GM18909 (cell line): ENCODE data around the gene HSBP1L1.
"Not testable (repeated sequence)": the region's sequence is repeated elsewhere in the genome, so short reads cannot be mapped to it uniquely, and the experiment has no call there.

Experiments used
- ATAC-seq: cut with Tn5 transposase; IDR thresholded peaks from one replicate; pipeline ENCODE4 v1.9.1; 2021; ENCODE audit warnings: mild to moderate bottlenecking; ENCODE audit not compliant: unreplicated experiment, poor library complexity

The HSBP1L1 gene

DNA sequence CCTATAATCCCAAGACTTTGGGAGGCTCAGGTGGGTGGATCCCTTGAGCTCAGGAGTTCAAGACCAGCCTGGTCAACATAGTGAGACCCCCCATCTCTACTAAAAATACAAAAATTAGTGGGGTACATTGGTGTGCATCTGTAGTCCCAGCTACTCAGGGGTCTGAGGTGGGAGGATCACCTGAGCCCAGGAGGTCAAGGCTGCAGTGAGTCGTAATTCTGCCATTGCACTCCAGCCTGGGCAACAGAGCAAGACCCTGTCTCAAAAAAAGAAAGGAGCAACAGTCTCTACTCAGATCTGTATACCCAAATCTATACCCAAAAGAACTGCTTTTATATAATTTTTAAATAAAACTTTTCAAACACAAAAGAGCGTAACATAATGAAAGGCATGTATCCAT, 5.5 kb upstream of the HSBP1L1 start:
- no peak for ATAC-seq

DNA sequence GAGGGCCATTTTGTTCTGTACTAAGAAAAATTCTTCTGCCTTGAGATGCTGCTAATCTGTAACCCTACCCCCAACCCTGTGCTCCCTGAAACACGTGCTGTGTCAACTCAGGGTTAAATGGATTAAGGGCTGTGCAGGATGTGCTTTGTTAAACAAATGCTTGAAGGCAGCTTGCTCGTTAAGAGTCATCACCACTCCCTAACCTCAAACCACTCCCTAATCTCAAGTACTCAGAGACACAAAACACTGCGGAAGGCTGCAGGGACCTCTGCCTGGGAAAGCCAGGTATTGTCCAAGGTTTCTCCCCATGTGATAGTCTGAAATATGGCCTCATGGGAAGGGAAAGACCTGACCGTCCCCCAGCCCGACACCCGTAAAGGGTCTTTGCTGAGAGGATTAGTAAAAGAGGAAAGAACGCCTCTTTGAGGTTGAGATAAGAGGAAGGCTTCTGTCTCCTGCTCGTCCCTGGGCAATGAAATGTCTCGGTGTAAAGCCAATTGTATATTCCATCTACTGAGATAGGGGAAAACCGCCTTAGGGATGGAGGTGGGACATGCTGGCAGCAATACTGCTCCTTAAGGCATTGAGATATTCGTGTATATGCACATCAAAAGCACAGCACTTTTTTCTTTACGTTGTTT, 4.2 kb upstream of the HSBP1L1 start:
- ATAC-seq = not testable (repeated sequence)

DNA sequence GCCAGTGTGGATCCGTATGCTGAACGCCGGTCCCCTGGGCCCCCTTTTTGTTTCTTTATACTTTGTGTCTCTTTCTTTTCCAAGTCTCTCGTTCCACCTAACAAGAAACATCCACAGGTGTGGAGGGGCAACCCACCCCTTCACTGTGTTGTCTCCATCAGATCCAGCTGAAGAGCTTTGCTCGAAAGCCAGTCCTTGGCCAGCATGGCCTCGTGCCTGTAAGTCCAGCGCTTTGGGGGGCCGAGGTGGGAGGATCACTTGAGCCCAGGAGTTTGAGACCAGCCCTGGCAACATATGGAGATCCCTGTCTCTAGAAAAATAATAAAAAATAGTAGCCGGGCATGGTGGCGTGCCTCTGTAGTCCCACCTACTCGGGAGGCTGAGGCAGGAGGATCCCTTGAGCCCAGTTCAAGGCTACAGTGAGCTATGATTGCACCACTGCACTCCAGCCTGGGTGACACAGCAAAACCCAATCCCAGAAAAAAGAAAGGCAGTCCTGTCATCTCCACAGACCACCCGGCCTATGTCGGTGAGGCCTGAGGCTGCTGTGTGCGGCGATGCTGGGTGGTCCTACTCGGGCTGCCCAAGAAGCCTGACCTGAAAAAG, 3.4 kb upstream of the HSBP1L1 start:
- no peak for ATAC-seq

DNA sequence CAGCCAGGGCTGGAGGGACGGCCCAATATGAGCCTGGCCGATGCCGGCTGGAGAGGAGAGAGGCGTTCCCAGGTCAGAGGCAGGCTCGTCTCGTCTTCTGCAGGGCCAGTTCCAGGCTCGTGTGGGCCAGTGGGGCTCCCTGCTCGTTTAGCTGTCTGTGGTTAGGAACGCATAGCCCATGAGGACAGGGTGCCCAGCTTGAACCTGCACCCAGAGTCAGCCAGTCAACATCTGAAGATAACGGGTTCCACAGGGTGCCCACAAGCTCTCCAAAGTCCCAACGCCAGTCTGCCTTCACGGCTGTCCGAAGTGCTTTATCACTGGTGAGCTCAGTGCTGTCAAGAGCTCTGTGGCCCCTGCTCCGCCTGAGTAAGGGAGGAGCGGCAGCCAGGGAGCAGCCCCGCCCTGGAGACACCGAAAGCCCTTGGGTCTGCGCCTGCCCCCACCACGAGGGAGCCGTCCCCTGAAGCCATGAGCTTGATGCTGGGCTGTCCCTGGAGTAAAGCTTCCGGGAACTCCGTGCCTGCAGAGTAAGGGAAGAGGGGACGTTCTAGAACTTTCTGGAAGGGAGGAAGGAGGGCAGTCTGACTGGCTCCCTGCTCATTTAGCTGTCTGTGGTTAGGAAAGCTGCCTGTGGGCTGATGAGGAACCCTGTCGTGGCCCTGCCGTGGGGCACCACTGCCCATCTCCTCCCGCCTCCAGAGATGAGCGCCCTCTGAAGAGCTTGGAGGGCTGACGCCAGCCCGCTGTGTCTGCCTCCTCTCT, 2.7 kb upstream of the HSBP1L1 start:
- no peak for ATAC-seq

DNA sequence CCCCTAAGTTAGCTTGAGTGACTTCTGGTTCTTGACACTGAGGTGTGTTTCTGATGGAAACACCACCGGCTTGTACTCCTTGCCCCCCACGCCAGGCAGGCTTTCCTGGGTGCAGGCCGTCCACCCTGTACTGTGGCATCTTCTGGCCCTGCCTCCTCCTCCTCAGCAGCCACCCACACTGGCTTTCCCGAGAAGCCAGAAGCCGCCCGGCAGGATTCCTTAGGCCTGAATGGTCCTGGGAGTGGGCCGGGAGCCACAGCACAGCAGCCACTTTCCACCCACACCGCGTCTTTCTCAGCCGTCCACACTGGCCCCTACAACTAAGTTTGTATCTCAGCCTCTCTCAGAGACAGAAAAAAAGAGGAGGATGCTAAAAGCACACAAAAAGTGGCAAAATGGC, 2.1 kb upstream of the HSBP1L1 start:
- ATAC-seq = no peak

DNA sequence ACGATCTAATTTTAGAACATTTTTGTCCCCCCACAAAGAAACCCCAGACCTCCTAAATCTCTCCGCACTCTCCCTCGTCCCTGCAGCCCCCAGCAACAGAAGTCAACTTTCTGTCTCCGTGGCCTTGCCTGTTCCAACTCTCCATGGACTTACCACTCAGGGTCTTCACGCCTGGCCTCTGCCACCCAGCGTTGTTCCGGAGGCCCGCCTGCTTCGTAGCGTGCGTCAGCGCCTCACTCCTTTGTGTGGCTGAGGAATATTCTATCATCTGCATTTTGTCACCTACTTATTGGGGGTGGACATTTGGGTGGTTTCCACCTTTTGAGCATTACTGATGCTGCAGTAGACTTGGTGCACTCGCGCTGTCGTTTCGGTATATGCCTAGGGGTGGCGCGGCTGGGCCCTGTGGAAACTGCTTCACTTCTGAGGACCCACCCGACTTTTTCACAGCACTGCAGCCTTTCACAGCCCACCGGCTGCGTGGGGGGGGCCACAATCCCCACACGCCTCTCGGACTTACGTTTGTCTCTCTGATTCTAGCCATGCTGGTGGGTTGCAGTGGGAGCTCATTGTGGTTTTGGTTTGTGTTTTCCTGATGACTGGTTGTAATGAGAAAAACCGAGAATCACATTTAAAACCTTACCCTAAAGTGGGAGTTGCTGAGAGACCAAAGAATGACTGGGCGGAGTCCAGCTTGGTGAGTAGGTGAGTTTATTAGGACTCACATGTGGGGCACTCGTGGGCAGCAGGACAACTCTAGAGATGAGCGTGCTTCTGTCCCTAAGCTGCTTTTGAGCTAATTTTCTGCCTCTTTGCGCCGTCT, 1.4 kb upstream of the HSBP1L1 start:
- peak; percentile 56 for ATAC-seq

DNA sequence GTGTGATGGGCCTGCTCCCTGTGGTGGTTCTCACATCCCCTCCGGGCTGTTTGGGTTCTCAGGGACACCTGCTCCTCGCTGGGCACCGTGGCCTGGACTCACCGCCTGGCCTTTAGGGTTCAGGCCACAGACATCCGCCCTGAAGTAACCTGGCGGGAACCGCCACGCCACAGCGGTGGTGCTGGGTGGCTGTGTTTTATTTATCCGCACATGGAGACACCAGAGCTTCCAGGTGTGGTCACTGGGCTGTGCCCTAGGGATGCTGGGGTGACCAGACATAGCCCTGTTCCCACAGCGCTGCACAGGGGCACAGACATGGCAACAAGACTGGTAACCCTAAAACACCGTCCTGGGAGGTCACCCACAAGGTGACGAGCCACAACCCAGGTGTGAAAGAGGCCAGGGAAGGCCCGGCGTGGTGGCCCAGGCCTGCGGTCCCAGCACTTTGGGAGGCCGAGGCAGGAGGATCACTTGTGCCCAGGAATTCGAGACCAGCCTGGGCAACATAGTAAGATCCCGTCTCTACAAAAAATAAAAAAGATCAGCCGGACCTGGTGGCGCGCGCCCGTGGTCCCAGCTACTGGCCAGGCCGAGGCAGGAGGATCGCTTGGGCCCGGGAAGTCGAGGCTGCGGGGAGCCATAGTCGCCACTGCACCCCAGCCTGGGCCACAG, 649 bp upstream of the HSBP1L1 start:
- no peak for ATAC-seq

DNA sequence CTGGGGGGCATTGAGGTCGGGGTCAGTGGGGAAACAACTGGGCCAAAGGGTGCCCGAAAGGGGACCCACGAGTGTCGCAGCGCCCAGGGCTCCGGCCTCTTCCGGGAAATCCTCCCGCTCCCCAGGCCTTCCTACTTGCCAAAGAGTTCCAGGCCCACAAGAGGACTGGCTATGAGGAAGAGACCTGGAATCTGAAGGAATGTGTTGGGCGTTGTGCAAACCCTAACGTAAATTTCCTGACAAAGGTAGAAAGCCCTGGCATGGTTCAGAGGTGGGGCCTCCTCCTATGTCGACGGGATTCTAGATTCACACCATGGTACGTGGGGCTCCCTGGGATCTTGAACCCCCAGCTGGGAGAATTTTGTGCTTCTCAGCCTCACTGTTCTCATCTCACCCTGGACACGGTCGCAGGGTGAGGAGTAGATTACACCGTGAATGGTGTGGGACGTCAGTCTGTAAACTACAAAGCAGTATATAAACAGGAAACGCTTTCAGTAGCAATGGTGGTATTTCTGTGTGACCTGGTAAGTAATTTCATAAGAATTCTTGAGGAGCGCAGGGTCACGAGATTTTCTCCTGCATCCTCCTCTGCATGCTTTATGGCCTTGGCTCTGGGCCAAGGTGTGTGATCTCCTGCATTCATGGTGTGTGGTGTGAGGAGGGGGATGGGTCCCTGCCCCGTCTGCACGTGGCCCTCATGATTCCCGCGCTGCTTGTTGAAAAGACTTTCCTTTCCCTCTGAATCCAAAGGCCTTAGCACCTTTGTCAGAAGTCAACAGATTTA, 868 bp downstream of the HSBP1L1 start:
- ATAC-seq = no peak

DNA sequence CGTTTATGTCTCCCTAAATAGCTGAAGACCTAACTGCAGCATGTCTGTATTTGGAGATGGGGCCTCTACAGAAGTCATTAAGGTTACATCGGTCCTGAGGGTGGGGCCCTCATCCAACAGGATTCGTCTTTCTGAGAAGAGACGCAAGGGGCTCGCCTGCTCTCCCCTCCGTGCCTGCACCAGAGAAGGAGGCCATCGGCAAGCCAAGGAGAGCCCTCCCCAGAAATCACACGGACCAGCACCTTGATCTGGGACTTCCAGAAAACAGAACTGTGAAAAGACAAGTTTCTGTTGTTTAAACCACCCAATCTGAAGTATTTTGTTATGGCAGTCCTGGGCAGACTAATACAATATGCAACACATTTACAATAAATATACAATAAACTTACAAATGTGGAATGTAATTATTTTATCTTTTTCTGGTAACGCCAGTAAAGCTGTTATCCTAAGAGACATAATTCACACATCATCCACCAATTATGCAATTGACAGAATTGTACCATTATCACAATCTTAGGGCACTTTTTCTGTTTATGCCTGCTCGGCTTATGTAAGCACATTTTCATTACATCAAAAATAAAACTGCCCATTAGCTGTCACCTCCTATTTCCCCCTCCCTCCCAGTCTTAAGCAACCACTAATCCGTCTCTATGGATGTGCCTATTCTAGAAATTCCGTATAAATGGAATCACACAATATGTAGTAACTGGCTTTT, 6.1 kb downstream of the HSBP1L1 start:
- no peak for ATAC-seq

DNA sequence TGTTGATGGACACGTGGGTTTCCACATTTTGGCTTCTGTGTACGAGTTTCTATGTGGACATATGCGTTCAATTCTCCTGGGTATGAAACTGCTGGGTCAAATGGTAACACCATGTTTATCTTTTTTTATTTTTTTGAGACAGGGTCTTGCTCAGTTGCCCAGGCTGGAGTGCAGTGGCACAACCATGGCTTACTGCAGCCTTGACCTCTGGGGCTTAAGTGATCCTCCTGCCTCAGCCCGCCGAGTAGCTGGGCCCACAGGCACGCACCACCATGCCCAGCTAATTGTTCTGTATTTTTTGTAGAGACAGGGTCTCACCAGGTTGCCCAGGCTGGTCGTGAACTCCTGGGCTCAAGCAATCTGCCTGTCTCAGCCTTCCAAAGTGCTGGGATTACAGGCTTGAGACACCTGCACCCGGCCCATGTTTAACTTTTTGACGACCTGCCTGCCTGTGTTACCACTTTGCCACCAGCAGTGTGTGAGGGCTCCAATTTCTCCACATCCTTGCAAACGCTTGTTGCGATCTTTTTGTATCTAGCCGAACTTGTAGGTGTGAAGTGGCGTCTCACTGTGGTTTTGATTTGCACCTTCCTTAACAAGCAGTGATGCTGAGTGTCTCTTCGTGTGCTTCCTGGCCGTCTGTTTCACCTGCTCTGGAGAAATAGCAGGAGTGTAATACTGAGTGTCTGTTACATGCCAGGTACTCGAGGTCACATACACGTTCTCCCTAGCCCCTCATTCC, 6.9 kb downstream of the HSBP1L1 start:
- ATAC-seq = no peak

DNA sequence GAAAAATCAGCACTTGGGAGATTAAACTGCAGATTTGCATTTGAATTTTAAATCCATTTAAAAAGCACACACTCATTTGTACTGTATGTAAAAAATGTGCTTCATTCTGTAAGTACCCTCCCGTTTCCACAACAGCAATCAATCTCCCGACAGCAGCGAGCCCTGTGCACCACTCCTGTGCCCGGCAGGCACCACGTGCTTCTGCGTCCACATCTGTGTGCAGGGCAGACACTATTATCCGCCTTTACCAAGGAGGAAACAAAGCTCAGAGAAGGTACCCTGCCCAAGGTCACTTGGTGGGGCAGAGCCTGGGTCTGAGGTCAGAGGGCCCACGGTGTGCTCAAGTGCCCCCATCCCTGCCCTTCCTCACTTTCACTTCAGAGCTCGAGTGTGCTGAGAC, 7.5 kb downstream of the HSBP1L1 start:
- ATAC-seq = no peak

DNA sequence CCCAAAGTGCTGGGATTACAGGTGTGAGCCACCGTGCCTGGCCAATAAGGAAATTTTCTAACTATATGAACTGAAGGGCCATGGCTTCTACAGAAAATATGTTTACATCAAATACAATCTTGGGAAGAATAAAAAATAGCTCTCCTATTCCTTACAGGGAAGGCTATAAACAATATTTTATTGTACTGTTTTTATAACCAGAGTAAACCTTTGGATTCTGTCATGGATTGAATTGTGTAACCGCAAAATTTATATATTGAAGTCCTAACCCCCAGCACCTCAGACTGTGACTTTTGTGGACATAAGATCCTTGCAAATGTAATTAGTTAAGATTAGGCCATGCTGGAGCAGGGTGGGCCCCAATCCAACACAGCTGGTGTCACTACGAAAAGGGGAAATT, 8.3 kb downstream of the HSBP1L1 start:
- ATAC-seq = no peak

DNA sequence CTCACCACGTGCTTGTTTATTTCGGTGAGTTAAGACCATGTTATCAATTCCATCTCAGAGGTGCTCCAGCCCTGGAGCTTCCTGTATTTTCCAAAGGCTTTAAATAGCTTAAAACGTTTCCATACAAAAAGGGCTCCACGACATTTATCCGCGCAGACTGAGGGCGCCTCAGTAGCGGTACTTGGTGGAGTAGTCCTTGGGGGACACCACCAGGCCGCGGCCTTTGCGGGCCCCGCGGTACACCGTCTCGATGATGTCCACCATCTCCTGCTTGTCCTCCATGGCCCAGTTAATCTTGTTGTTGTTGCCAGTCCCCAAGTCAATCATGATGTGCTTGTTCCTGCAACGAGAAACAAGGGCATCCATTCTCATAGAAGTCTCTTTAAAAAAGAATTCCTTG, 9.1 kb downstream of the HSBP1L1 start:
- no peak for ATAC-seq

DNA sequence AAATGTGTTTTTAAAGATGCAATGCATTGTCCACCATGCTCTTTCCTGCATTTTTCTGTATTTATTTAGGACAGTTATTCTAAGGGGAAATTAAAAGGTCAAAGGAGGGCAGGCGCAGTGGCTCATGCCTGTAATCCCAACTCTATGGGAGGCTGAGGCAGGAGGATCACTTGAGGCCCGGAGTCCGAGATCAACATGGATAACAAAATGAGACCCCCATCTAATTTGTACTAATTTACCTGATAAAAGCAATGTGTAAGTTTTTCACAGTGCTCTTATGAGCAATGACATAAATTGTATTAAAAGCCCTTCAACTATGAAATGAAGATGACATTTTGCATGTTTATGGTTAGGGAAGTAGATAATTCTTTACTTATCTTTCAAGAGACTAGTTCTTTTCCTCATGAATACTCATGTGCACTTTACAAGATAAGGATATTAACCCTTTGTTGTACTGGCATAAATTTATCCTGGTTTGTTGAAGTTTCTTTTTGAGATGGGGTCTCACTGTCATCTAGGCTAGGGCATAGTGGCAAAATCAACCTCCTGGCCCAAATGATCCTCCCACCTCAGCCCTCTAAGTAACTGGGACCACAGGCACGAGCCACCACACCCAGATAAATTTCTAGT, 9.7 kb downstream of the HSBP1L1 start:
- no peak for ATAC-seq

DNA sequence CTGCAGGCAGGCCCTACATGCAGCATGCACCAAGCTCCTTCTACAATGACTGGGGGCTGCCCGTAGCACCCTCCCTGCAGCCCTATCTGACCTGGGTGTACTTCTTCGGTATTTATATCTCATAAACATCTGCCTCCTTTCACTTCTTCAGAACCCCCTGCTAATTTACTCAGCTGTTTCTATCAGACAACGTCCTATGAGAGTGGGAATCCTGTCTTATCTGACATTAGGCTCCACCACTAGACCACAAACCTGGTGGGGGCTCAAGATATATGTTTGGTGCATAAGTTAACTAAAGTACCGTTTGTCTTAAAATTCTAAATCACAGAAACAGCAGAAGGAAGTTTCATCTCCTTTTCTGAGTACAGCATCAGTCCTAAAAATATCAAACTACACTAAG, 10.6 kb downstream of the HSBP1L1 start:
- no peak for ATAC-seq

DNA sequence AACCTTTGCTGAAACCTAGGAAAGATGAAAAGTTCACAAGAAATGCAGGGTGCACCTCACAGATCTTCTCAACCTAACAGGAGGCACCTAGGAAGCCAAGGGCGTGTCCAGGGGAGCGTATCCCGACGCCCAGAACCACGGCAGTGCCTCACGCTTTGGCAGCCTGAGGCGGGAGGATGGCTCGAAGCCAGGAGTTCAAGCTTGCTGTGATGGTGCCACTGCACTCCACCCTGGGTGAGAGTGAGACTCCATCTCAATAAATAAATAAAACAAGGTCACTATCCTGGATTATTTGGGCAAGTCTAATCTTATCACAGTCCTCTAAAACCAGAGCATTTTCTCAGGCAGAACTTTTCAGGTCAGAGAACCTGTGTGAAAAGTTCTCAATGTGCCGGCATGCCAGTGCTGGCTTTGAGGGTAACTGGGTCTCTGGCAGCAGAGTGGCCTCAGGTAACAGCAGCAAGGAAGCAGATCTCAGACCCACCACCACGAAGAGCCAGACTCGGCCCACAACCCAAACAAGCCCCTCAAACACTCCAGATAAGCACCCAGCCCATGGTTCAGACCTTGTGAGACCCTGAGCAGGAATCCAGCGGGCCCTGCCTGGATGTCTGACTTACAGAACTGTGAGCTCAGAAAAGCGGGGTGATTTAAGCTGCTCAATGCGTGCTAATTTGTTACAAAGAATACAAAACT, 11.7 kb downstream of the HSBP1L1 start:
- ATAC-seq = no peak

DNA sequence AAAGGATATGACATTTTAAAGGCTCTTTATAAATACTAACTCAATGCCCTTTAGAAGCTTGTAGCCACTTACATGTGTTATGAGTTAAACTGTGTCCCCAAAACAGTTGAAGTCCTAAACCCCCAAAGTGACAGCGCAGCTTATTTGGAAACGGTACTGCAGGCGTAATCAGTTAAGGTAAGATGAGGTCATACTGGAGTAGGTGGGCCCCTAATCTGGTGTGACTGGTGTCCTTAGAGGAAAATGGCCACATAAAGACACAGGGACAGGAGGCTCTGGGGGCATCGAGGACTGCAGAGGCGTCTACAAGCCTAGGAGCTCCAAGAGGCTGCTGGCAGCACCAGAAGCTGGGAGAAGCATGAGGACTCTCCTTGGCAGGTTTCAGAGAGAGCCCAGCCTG, 15.4 kb downstream of the HSBP1L1 start:
- ATAC-seq = no peak
